ENCODE measurements around the gene ARSK. TPM values are rescaled to one million over a fixed set of nuclear protein-coding genes. Genes with fewer than 3 reads are reported as not detected.

ARSK gene, protein sequence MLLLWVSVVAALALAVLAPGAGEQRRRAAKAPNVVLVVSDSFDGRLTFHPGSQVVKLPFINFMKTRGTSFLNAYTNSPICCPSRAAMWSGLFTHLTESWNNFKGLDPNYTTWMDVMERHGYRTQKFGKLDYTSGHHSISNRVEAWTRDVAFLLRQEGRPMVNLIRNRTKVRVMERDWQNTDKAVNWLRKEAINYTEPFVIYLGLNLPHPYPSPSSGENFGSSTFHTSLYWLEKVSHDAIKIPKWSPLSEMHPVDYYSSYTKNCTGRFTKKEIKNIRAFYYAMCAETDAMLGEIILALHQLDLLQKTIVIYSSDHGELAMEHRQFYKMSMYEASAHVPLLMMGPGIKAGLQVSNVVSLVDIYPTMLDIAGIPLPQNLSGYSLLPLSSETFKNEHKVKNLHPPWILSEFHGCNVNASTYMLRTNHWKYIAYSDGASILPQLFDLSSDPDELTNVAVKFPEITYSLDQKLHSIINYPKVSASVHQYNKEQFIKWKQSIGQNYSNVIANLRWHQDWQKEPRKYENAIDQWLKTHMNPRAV
- 6.9 TPM for polyA plus RNA-seq

DNA sequence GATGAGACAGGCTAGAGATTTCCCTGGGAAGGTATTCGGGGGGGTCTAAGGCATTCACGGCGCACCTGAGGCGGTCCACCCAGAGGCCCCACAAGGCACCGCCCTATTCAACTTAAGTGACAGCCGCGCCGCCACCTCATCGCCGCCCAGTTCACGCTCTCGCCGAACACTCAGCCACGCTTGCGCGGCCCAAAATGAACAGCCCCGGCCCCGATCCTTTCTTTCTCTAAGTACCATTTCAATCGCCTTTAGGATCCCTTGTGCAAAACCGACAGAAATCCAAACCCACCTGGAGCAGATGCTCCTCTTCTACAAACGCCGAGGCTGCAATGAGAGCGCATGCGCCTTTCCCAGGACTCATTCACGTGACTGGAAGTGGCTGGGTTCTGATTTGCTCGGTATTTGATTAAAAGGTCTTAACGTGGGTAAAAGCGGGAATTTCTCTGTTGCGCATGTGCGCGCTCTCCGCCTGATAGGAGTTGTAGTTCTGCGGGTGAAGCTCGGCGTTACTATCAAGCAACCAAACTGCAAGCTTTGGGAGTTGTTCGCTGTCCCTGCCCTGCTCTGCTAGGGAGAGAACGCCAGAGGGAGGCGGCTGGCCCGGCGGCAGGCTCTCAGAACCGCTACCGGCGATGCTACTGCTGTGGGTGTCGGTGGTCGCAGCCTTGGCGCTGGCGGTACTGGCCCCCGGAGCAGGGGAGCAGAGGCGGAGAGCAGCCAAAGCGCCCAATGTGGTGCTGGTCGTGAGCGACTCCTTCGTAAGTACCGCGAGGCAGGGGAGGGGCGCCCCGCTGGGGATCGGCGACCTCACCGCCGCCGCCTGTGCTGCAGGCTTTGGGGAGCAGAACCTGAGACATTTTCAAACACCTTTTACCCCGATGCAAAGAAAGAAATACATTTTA lies at the start of gene ARSK, which contains the start of gene SKIC3:
Gene ARSK (plus strand): TSS at position 455 of the 902 bp plus-strand sequence. CDS start 178 bp downstream, at position 633.
Gene SKIC3 (minus strand): TSS at position 331 of the 902 bp plus-strand sequence. CDS start 7,827 bp downstream, outside the sequence.
- H3K27me3 Mint-ChIP-seq, result no peaks in the 10 kb centered on the region
- H3K36me3 Mint-ChIP-seq, result peaks cover 7% of the 10 kb centered on the region
- H3K9me3 Mint-ChIP-seq, result no peaks in the 10 kb centered on the region
- peak within 1 kb of the TSS; percentile 94 to 98 (median 98) for H3K4me3 Mint-ChIP-seq
- H3K27ac Mint-ChIP-seq, result peak within 1 kb of the TSS; percentile 82 to 99 (median 93)
- H3K4me1 Mint-ChIP-seq, result peaks cover 23 to 39% (median 26%) of the 10 kb centered on the region in 3 donors

DNA sequence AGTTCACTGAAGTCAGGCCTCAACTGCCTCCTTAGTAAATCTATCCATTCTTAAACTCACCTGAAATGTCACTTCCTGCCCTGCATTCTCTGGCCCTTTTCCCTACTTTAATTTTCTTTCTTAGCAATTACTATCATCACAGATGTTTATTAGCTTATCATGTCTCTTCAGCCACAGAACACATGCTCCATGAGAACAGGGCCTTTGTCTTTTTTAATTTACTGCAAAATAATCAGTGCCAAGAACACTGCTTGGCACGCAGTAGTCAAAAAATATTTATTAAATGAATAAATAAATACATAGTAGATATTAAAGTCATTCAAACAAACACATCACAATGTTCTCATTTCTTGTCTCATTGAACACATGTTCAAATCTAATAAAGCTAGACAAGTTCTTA lies 46.4 kb upstream of the ARSK start:
- Mint-ChIP-seq H3K27ac (no peak overlapping the region), H3K4me3 (no peak overlapping the region), H3K9me3 (no peaks in the 10 kb centered on the region), H3K27me3 (no peaks in the 10 kb centered on the region), H3K4me1 (no peaks in the 10 kb centered on the region), H3K36me3 (peaks cover 19% of the 10 kb centered on the region)

DNA sequence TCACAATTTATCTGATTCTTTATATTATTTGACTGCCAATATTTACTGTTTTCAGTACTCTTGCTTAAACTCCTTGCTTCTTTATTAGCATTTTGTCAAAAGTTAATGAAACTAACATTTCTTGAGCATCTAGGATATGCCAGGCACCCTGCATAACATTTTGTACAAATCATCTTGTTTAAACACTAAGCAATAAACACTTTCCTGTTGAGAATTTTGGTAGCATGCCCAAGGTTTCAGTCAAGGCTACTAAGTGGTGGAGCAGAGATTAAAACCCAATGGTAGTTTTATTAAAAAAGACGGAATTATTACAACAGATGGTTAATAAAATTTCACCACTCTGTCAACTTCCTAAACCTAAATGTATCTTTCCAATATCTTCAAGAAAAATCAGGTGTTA lies 43.3 kb upstream of the ARSK start:
- no peaks in the 10 kb centered on the region for H3K27me3 Mint-ChIP-seq
- no peak overlapping the region for H3K27ac Mint-ChIP-seq
- no peaks in the 10 kb centered on the region for H3K4me1 Mint-ChIP-seq
- peaks cover 16% of the 10 kb centered on the region for H3K36me3 Mint-ChIP-seq
- H3K9me3 Mint-ChIP-seq, result no peaks in the 10 kb centered on the region
- no peak overlapping the region for H3K4me3 Mint-ChIP-seq

DNA sequence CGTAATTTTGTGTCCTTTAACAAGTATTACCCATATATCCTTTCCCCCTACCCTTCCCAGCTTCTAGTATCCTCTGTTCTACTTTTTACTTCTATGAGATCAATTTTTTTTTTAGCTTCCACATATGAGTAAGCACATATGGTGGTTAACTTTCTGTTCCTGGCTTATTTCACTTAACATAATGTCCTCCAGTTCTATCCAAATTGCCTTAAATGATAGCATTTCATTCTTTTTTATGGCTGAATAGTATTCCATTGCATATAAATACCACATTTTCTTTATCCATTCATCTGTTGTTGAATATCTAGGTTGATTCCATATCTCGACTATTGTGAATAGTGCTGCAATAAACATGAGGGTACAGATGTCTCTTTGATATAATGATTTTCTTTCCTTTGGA lies 36.5 kb upstream of the ARSK start:
- Mint-ChIP-seq H3K36me3 (peaks cover 17% of the 10 kb centered on the region), H3K27ac (peak overlapping the region in 1 of 3 donors; percentile 39), H3K9me3 (peaks cover 0 to 1% (median 0%) of the 10 kb centered on the region in 3 donors), H3K4me1 (no peaks in the 10 kb centered on the region), H3K4me3 (no peak overlapping the region), H3K27me3 (no peaks in the 10 kb centered on the region)

DNA sequence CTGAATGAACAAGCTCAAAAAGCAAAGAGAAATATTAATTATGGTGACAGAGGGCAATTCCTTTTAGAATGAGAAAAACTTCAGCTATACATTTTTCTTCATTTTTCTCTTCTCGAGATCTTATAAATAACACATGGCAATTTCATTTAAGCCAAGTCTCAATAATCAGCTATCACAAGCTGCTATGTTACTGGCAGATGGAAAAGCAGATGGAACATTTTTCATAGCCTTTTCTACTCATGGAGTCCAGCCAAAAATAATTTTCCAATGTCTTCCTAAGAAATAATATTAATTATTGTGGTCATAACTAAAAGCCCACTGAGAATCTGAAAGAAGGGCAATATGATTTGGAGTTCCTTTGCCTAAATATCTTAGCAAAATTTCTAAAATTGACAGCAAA lies 35.8 kb upstream of the ARSK start:
- H3K9me3 Mint-ChIP-seq, result peaks cover 0 to 1% (median 0%) of the 10 kb centered on the region in 3 donors

DNA sequence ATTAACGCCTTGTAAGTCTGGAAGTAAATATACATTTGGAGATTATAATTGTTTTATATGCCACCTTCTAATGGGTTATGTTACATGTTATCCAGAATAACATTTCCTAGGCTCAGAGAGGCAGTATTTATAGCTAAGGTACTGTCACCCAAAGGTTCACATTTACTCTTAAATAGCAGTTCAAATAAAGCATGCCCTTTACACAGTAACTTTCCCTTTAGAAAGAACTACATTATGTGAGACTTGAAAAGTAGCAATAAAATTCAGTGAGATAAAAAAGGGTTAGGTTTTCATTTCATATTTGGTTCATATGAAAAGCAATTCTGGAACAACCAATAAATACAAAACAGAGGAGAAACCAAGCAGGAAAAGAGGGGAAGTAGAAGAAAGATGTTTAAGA lies 35.2 kb upstream of the ARSK start:
- no peak overlapping the region for H3K27ac Mint-ChIP-seq
- H3K36me3 Mint-ChIP-seq, result peaks cover 15% of the 10 kb centered on the region

More for the DNA sequence above, 35.8 kb upstream of the ARSK start:
- Mint-ChIP-seq H3K36me3 (peaks cover 13% of the 10 kb centered on the region), H3K27ac (peak overlapping the region in 1 of 3 donors; percentile 35), H3K4me3 (no peak overlapping the region), H3K27me3 (no peaks in the 10 kb centered on the region), H3K4me1 (no peaks in the 10 kb centered on the region)

DNA sequence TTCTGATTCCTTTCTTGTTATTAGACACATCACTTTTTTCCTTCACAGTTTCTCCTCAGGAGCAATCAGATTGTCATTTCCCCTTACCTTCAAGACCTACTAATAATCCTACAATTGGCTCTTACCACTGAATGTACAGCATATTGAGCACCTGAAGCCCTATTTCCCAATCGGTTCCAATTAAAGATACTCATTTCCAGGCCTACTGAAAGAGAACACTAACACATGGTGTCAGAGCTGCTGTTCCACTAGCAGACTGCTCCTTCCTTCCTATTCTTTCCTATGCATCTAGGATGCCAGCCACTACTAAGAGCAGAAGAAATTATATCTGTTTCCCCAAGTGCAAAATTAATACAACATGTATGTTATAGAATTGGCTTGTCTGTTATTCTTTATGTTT lies 34.7 kb upstream of the ARSK start:
- Mint-ChIP-seq H3K4me3 (no peak overlapping the region), H3K27me3 (no peaks in the 10 kb centered on the region), H3K27ac (peak overlapping the region in 1 of 3 donors; percentile 73), H3K36me3 (peaks cover 15% of the 10 kb centered on the region), H3K9me3 (peaks cover 0 to 1% (median 0%) of the 10 kb centered on the region in 3 donors), H3K4me1 (no peaks in the 10 kb centered on the region)

More for the DNA sequence above, 35.2 kb upstream of the ARSK start:
- H3K4me1 Mint-ChIP-seq, result no peaks in the 10 kb centered on the region
- no peak overlapping the region for H3K4me3 Mint-ChIP-seq
- no peaks in the 10 kb centered on the region for H3K27me3 Mint-ChIP-seq
- peaks cover 0 to 1% (median 0%) of the 10 kb centered on the region in 3 donors for H3K9me3 Mint-ChIP-seq

DNA sequence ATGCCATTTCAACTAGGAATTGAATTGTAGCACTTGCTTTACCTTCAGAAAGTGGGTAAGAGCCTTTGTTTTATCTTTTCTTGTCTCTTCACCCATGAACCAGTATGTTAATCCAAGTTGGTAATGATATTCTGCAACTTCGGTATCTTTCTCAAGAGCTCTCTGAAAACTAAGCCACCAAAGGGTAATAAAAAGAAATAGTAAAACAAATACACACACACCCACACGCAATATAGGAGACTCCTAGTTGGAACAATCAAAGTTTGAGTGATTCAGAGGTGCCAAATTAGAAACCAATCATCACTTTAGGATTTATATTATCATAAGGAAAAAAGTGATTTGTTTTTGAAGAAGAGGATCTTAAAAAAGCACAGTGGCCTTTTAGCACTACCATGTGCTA lies 30.5 kb upstream of the ARSK start:
- Mint-ChIP-seq H3K9me3 (no peaks in the 10 kb centered on the region), H3K36me3 (peaks cover 18% of the 10 kb centered on the region), H3K4me3 (no peak overlapping the region), H3K4me1 (no peaks in the 10 kb centered on the region), H3K27me3 (no peaks in the 10 kb centered on the region), H3K27ac (no peak overlapping the region)

DNA sequence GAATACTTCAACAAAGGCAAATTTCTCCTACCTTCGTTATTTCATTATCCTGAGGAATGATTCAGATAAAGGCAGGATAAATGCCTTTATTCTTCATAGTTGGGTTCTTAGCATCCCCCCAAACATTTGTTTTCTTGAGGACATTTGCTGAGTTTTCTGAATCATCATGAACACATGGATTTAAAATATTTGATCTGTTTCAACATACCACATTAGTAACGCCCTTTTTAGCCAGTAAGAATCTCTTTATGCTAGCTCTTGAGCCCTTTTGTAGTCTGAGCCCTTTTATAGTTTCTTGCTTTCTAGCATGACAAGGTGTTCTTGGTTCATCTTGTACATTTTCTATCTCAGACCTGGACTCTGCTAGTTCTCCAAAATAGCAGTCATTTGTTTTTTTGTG lies 28.0 kb upstream of the ARSK start:
- Mint-ChIP-seq H3K4me1 (peaks cover 0 to 5% (median 5%) of the 10 kb centered on the region in 3 donors), H3K36me3 (peaks cover 18% of the 10 kb centered on the region), H3K9me3 (no peaks in the 10 kb centered on the region)

DNA sequence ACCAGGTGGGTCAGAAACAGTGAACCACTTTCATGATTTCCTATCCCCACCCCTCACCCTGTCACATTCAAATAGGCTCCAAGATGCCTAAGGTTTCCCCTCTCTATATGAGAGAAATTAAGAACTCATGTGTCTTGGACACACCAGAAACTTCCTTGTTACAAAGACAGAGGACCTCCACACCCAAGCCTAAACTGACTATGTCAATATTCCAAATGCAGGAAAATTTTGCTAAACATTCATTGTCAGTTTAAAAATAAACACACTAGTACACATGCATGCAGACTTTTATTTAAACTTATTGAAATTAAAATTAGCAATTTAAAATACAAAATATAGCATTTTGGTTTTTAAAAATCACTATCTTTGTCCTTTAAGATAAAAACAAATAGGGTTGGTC lies 26.3 kb upstream of the ARSK start:
- no peak overlapping the region for H3K4me3 Mint-ChIP-seq
- H3K9me3 Mint-ChIP-seq, result no peaks in the 10 kb centered on the region
- H3K27ac Mint-ChIP-seq, result no peak overlapping the region
- H3K4me1 Mint-ChIP-seq, result peaks cover 0 to 10% (median 9%) of the 10 kb centered on the region in 3 donors
- no peaks in the 10 kb centered on the region for H3K27me3 Mint-ChIP-seq
- H3K36me3 Mint-ChIP-seq, result peaks cover 13% of the 10 kb centered on the region

More for the DNA sequence above, 28.0 kb upstream of the ARSK start:
- no peaks in the 10 kb centered on the region for H3K27me3 Mint-ChIP-seq
- H3K27ac Mint-ChIP-seq, result no peak overlapping the region
- H3K4me3 Mint-ChIP-seq, result no peak overlapping the region

DNA sequence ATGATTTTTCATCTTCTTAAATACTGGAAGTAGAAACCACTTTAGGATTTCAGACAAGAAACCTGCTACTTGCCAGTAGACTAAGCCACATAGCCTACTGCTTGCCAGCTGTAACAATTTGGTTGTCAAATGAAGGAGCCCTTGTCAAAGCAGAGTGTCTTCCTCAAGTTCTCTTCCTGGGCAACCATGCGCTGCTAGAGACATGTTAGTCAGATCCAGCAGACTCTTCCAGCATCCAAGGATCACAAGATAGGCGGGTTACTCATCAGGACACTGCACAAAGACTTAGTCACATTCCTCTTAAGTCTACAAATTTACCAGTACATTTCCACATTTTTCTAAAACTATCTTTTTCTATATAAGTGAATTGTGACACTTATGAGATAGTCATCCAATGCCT lies 24.5 kb upstream of the ARSK start:
- no peaks in the 10 kb centered on the region for H3K9me3 Mint-ChIP-seq
- H3K4me3 Mint-ChIP-seq, result no peak overlapping the region
- H3K4me1 Mint-ChIP-seq, result peaks cover 0 to 19% (median 19%) of the 10 kb centered on the region in 3 donors
- H3K27ac Mint-ChIP-seq, result no peak overlapping the region
- peaks cover 16% of the 10 kb centered on the region for H3K36me3 Mint-ChIP-seq
- no peaks in the 10 kb centered on the region for H3K27me3 Mint-ChIP-seq

DNA sequence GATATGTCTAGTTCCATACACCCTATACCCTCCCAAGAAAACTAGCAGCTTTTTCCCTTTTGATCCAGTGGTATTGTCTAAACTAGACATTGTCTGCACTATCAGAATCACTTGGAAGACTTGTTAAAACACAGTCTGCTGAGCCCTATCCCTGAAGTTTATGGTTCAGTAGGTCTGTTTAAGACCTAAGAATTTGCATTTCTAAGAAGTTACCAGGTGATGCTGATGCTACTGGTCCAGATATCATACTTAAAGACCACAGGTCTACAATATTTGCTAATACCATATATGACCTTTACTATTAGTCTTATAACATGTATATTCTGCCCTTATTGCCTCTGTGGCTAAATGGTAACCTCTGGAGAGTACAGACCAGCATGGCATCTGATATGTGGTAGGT lies 23.4 kb upstream of the ARSK start:
- H3K27me3 Mint-ChIP-seq, result no peaks in the 10 kb centered on the region
- no peaks in the 10 kb centered on the region for H3K9me3 Mint-ChIP-seq
- no peak overlapping the region for H3K4me3 Mint-ChIP-seq
- H3K36me3 Mint-ChIP-seq, result peaks cover 16% of the 10 kb centered on the region
- no peak overlapping the region for H3K27ac Mint-ChIP-seq
- H3K4me1 Mint-ChIP-seq, result peaks cover 0 to 21% (median 19%) of the 10 kb centered on the region in 3 donors

DNA sequence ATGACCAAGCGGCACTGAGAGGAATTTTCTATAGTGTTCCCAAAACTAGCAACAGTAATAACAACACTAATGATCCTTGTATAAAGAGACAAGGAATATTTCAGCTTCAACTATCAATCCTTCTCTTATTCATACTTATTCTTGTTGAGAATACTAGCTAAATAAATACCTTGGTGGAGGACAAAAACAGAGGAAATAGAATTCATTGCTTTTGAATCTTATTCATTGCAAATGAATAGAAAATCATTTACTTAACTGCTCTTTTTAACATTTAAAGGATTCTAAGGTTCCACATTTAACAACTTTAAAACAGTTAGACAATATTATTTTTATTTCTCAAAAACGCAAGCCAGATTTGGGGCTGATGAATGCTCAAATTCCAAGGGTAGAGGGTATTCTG lies 22.5 kb upstream of the ARSK start:
- no peak overlapping the region for H3K27ac Mint-ChIP-seq
- H3K9me3 Mint-ChIP-seq, result no peaks in the 10 kb centered on the region
- peaks cover 0 to 21% (median 19%) of the 10 kb centered on the region in 3 donors for H3K4me1 Mint-ChIP-seq
- H3K36me3 Mint-ChIP-seq, result peaks cover 12% of the 10 kb centered on the region
- no peak overlapping the region for H3K4me3 Mint-ChIP-seq
- H3K27me3 Mint-ChIP-seq, result no peaks in the 10 kb centered on the region

DNA sequence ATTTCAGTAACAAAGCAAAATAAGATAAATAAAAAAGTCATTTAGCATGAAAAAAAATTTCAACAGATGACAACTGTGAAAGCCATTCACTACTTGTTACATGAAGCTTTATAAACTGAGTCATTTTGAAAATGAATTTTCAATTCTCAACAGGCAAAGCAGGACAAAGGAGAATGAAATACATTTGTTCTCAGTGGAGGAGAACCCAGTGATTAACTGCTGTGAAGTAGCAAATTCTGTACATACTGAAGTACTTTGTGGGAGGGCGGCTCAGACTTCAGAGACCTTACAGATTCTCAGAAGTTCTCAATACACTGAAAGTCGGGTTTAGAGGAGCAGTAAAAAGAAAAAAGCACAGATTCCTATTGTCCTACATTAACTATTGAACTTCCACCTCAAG lies 21.8 kb upstream of the ARSK start:
- H3K9me3 Mint-ChIP-seq, result no peaks in the 10 kb centered on the region

DNA sequence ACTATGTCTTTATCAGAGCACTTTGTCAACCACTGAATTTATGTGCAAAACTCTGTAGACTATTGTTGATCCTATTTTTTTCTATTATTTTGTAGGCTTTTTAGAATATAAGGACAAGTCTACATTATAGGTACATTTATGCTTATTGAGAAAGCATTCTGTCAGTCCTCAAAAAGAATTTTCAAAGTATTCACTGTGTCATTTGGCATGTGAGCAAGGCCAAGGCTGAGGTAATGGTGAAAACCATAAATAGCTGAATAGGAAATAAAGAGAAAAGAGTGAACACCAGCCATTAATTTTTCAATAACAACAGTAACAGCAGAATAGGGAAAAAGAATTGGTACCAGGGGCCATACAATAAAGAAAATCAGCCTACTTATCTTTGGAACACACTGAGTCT lies 21.1 kb upstream of the ARSK start:
- no peaks in the 10 kb centered on the region for H3K27me3 Mint-ChIP-seq
- peaks cover under 1 to 21% (median 19%) of the 10 kb centered on the region in 3 donors for H3K4me1 Mint-ChIP-seq
- H3K9me3 Mint-ChIP-seq, result no peaks in the 10 kb centered on the region
- no peak overlapping the region for H3K4me3 Mint-ChIP-seq
- peaks cover 12% of the 10 kb centered on the region for H3K36me3 Mint-ChIP-seq
- H3K27ac Mint-ChIP-seq, result no peak overlapping the region

More for the DNA sequence above, 21.8 kb upstream of the ARSK start:
- H3K4me1 Mint-ChIP-seq, result peaks cover 0 to 21% (median 19%) of the 10 kb centered on the region in 3 donors
- no peak overlapping the region for H3K4me3 Mint-ChIP-seq
- peaks cover 12% of the 10 kb centered on the region for H3K36me3 Mint-ChIP-seq
- H3K27ac Mint-ChIP-seq, result no peak overlapping the region
- no peaks in the 10 kb centered on the region for H3K27me3 Mint-ChIP-seq
